GM18861 (cell line): Measurements from ENCODE around the gene PLP1.
"Not testable (repeated sequence)": the region's sequence is repeated elsewhere in the genome, so short reads cannot be mapped to it uniquely, and the experiment has no call there.

ENCODE experiments used
- ATAC-seq: cut with Tn5 transposase; IDR thresholded peaks from one replicate; pipeline ENCODE4 v1.9.1; 2021; ENCODE audit not compliant: unreplicated experiment

PLP1 gene

GRCh38 chrX:103776546-103776945 lies at the start of gene PLP1:
TSS of gene PLP1 (plus strand) at chrX:103776840. CDS start at chrX:103776996, 156 bp downstream.
- ATAC-seq, result no peak

GRCh38 chrX:103727115-103727514 lies 49.5 kb upstream of the PLP1 start:
- no peak for ATAC-seq

- no peak for ATAC-seq
Observed at GRCh38 chrX:103729015-103729414, 47.6 kb upstream of the PLP1 start.

- no peak for ATAC-seq
Observed at GRCh38 chrX:103730147-103730795, 46.4 kb upstream of the PLP1 start.

GRCh38 chrX:103730796-103731493 lies 45.7 kb upstream of the PLP1 start:
- ATAC-seq, result no peak

GRCh38 chrX:103733017-103733416 lies 43.6 kb upstream of the PLP1 start:
- ATAC-seq, result no peak

GRCh38 chrX:103734125-103734760 lies 42.4 kb upstream of the PLP1 start:
- no peak for ATAC-seq

- ATAC-seq, result no peak
Observed at GRCh38 chrX:103737696-103738095, 38.9 kb upstream of the PLP1 start.

GRCh38 chrX:103739421-103739820 lies 37.2 kb upstream of the PLP1 start:
- no peak for ATAC-seq

GRCh38 chrX:103741879-103742278 lies 34.8 kb upstream of the PLP1 start:
- ATAC-seq, result no peak

- ATAC-seq, result no peak
Observed at GRCh38 chrX:103742339-103742738, 34.3 kb upstream of the PLP1 start.

- ATAC-seq, result no peak
Observed at GRCh38 chrX:103747163-103747562, 29.5 kb upstream of the PLP1 start.

GRCh38 chrX:103754401-103754800 lies 22.2 kb upstream of the PLP1 start:
- ATAC-seq, result no peak

- ATAC-seq, result no peak
Observed at GRCh38 chrX:103756736-103757135, 19.9 kb upstream of the PLP1 start.

- ATAC-seq, result no peak
Observed at GRCh38 chrX:103758555-103758954, 18.1 kb upstream of the PLP1 start.

GRCh38 chrX:103763541-103763940 lies 13.1 kb upstream of the PLP1 start:
- not testable (repeated sequence) for ATAC-seq

- ATAC-seq, result not testable (repeated sequence)
Observed at GRCh38 chrX:103766813-103767555, 9.7 kb upstream of the PLP1 start.

GRCh38 chrX:103773445-103773844 lies 3.2 kb upstream of the PLP1 start:
- no peak for ATAC-seq

GRCh38 chrX:103774070-103774642 lies 2.5 kb upstream of the PLP1 start:
- no peak for ATAC-seq

- no peak for ATAC-seq
Observed at GRCh38 chrX:103779141-103779789, 2.6 kb downstream of the PLP1 start.
